Fibroblast of mammary gland (primary cell): ENCODE data around the gene HIBADH.

Experiments used
- DNase-seq: peaks from one replicate; pipeline ENCODE4 v3.0.0-alpha.2; 2010; ENCODE audit warnings: low read depth
- H3K4me3 ChIP-seq: 2 replicates; pipeline ENCODE4 v1.5.1; 2011; ENCODE audit warnings: low read depth, mild to moderate bottlenecking, low read length, moderate library complexity; ENCODE audit not compliant: control insufficient read depth
- TF ChIP-seq, protein P1 (sequence below): conservative IDR thresholded peaks from 2 replicates; pipeline ENCODE4 v1.5.1; 2011; ENCODE audit warnings: low read depth, low read length, inconsistent platforms; ENCODE audit not compliant: control insufficient read depth, insufficient read depth

The HIBADH gene

DNA sequence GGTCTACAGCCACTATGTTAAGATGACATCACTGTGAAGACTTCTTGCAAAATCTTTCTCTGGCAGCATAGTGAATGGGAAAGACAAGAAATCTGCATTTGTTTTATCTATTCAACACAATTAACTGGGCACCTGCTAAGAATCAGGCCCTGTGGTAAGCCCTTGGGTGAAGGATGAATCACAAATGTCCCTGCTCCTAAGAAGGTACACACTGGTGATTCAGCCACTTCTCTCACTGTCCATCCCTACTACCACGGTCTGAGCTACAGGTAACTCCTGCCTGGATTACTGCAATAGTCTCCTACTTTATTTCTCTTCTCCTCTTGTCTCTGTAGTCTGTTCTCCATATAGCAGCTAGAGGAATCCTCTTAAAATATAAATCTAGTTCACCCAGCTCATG lies 116.1 kb downstream of the HIBADH start:
- TF ChIP-seq, protein P1, sequence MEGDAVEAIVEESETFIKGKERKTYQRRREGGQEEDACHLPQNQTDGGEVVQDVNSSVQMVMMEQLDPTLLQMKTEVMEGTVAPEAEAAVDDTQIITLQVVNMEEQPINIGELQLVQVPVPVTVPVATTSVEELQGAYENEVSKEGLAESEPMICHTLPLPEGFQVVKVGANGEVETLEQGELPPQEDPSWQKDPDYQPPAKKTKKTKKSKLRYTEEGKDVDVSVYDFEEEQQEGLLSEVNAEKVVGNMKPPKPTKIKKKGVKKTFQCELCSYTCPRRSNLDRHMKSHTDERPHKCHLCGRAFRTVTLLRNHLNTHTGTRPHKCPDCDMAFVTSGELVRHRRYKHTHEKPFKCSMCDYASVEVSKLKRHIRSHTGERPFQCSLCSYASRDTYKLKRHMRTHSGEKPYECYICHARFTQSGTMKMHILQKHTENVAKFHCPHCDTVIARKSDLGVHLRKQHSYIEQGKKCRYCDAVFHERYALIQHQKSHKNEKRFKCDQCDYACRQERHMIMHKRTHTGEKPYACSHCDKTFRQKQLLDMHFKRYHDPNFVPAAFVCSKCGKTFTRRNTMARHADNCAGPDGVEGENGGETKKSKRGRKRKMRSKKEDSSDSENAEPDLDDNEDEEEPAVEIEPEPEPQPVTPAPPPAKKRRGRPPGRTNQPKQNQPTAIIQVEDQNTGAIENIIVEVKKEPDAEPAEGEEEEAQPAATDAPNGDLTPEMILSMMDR = no peak
- no peak overlapping the region for H3K4me3 ChIP-seq
- peak; percentile 2 for DNase-seq

DNA sequence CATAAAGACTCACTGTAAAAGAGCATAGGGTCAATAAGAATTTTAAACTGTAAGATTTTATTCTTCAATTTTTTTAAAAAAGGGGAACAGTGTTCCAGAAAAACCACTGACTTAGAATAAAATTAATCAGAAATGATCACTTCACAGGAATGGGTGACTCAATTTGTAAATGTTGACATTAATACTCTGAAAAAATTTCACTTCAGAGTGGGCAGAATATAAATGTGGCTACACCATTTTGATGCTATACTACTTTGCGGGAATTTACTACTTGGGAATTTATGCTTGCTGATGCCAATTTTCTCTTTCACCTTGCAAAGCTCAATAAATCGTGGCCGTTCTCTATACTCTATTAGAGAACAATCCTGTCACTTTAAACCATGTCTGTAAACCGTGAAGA lies 126.9 kb downstream of the HIBADH start:
- DNase-seq = no peak
- H3K4me3 ChIP-seq = no peak overlapping the region

DNA sequence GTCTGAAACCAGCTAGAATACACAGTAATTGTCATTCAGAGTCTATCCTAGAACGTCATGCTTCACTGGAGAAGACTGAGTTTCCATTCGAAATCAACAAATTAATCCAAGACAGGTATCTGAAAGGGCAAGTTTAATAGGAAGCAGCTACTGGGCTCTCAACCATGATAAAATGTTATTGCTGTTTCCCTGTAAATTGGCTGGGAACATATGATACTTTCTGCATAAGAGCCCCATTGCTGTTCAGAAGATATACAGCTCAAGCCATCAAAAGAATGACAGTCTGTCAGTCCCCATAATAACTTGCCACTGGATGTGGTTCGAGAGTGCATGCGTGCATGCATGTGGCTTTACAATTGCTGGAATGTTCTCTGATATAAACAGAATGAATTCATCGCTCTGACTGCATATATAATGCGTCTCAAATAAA lies 129.0 kb downstream of the HIBADH start:
- TF ChIP-seq, protein P1 = no peak
- no peak overlapping the region for H3K4me3 ChIP-seq
- DNase-seq = no peak

More for the DNA sequence above, 126.9 kb downstream of the HIBADH start:
- TF ChIP-seq, protein P1 = no peak

DNA sequence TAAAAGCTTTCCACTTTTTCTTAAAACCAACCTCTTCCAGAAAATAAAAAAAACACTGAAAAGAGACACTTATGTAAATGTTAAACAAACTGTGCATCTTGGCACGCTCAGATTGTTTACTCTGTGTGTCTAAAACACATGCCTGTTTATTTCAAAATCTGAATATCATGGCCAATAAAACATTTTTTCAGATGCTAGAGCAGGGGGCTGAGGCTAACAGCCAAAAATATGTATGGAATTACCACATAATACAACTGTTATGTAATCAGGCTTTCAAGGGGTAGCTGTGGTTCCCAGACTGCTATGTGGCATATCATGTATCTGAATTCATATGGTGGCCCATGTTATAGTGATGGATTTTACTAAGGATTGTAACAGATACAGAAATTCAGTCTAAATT lies 130.4 kb downstream of the HIBADH start:
- no peak overlapping the region for H3K4me3 ChIP-seq
- no peak for DNase-seq
- TF ChIP-seq, protein P1 = no peak

DNA sequence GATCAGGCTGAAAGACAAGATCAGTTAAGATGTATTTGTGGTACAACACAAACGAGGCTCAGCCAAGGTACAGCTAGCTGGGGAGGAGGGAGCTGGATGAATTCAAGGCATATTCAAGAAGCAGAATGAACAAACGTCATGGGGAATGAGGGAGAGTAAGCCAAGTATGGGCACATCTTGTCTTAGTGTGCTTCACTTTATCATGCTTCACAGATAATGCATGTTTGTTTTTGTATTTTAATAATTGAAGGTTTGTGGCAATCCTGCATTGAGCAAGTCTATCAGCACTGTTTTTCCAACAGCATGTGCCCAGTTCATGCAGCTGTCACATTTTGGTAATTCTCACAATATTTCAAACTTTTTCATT lies 135.4 kb downstream of the HIBADH start:
- TF ChIP-seq, protein P1 = no peak
- peak; percentile 28 for DNase-seq

DNA sequence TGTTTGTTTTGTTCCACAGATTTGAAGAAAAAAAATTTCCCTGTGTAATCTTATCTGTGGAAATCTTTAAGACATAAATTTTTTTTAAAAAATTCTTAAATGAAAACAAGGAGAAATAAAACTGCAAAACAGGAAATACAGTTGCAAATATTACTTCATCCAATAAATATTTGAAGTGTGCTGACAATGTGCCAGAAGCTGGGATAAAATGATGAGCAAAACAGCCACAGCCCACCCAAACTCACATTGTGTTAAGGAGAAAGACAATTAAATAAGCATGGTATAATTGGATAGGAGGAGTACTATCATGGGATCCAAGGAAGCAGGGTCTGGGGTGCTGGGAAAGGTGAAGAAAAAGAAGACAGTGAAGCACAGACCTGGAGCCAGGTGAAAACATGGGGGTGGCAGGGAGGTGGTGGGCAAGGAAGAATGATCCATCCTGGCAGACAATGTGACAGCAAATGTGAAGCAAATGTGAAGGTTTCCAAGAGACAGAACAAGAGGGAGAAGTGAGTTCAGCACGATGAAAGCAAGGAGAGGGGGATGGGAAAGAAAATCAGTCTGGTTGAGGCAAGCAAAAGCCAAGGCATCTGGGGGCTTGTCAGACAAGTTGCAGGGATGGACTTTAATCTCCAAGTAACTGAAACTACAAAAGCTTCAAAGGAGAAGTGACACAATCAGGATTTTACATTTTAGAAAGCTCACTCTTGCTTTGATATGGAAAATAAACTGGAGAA lies 135.9 kb downstream of the HIBADH start:
- no peak for DNase-seq
- TF ChIP-seq, protein P1 = no peak
- H3K4me3 ChIP-seq = no peak overlapping the region

More for the DNA sequence above, 135.4 kb downstream of the HIBADH start:
- H3K4me3 ChIP-seq = no peak overlapping the region
